Panc1 (cell line): ENCODE measurements around the gene FBXL19. TPM values are rescaled to one million over a fixed set of nuclear protein-coding genes. Genes with fewer than 3 reads are reported as not detected.

Experiments
- ATAC-seq: fragments of 200-7000 bp; cut with Tn5 transposase; 2 replicates; pipeline ENCODE4 v1.9.1; 2020; ENCODE audit warnings: mild to moderate bottlenecking, moderate library complexity
- BruUV-seq: library from RNA; stranded (reverse); fragments of 400-500 nt; replicated peaks from 2 replicates; lab custom pipeline; 2021; lab: Mats Ljungman, UMichigan
- CTCF ChIA-PET: fragments of 300-600 bp; sonication (Branson Sonifier 250); formaldehyde crosslinking; loops from one replicate; lab custom pipeline; 2022; ENCODE audit warnings: antibody characterized with exemption; lab: Charles Lee
- POLR2A ChIA-PET: fragments of 300-600 bp; sonication (Branson Sonifier 250); formaldehyde crosslinking; loops from one replicate; lab custom pipeline; 2022; ENCODE audit warnings: antibody characterized with exemption; lab: Charles Lee
- DNase-seq: peaks from one replicate; pipeline ENCODE4 v3.0.0-alpha.2; 2010; ENCODE audit warnings: low read depth, low spot score
- H3K27ac ChIP-seq: 2 replicates; pipeline ENCODE4 v1.5.1; 2011; ENCODE audit warnings: mild to moderate bottlenecking, low read length, inconsistent platforms
- H3K27me3 ChIP-seq: fragments of 200-500 bp; sonication (Bioruptor generic); 2 replicates; pipeline ENCODE4 v1.6.0; 2014; ENCODE audit warnings: low read length, inconsistent platforms; ENCODE audit not compliant: control insufficient read depth, insufficient read depth
- H3K36me3 ChIP-seq: fragments of 200-500 bp; sonication (Bioruptor generic); 2 replicates; pipeline ENCODE4 v1.5.1; 2014; ENCODE audit warnings: inconsistent platforms, mild to moderate bottlenecking, low read length, moderate library complexity; ENCODE audit not compliant: control insufficient read depth, insufficient read depth
- H3K4me1 ChIP-seq: 2 replicates; pipeline ENCODE4 v1.5.1; 2011; ENCODE audit warnings: inconsistent platforms, mild to moderate bottlenecking, low read length, moderate library complexity; ENCODE audit not compliant: control insufficient read depth, insufficient read depth
- H3K4me3 ChIP-seq, 2 experiments: 2 replicates each; pipeline ENCODE4 v1.5.1; 2011 to 2012; ENCODE audit warnings: low read depth in 2 of 2, low read length in 2 of 2, mild to moderate bottlenecking in 2 of 2, inconsistent platforms in 1 of 2, moderate library complexity in 1 of 2
- H3K9me3 ChIP-seq: fragments of 200-500 bp; sonication (Bioruptor generic); 2 replicates; pipeline ENCODE4 v1.5.1; 2014; ENCODE audit warnings: low read depth, mild to moderate bottlenecking, inconsistent platforms, low read length, moderate library complexity; ENCODE audit not compliant: control insufficient read depth, insufficient read depth
- CTCF ChIP-seq: fragments of 450-650 bp; IDR thresholded peaks from 2 replicates; pipeline ENCODE4 v1.5.1; 2017; ENCODE audit warnings: mild to moderate bottlenecking
- POLR2AphosphoS5 ChIP-seq: IDR thresholded peaks from 2 replicates; pipeline ENCODE4 v1.6.1; 2012; ENCODE audit warnings: mild to moderate bottlenecking, low read depth, low read length, moderate library complexity
- SIN3A ChIP-seq: IDR thresholded peaks from 2 replicates; pipeline ENCODE4 v1.6.1; 2012; ENCODE audit warnings: low read depth, mild to moderate bottlenecking, low read length, moderate library complexity, borderline replicate concordance; ENCODE audit not compliant: insufficient read depth
- TCF7L2 ChIP-seq: IDR thresholded peaks from 2 replicates; pipeline ENCODE4 v1.6.1; 2011; ENCODE audit warnings: mild to moderate bottlenecking, low read depth, low read length, inconsistent platforms
- in situ Hi-C: cut with HindIII; loops from 2 replicates; pipeline ENCODE4 v1.10.0; 2016; ENCODE audit warnings: low sequenced_read_pairs, low pct_unique_long_range_greater_than_20kb
- intact Hi-C: fragments of 100-400 bp; cut with micrococcal nuclease; formaldehyde crosslinking; loops from one replicate; pipeline ENCODE4 v1.10.0; 2022; ENCODE audit not compliant: unreplicated experiment
- total RNA-seq: library from RNA; stranded (reverse); gene quantifications from one replicate; pipeline ENCODE4 v1.2.1, GENCODE V29; 2021; ENCODE audit not compliant: unreplicated experiment
- TF ChIP-seq, protein P1 (sequence below), 2 experiments: IDR thresholded peaks; 2 replicates each; pipeline ENCODE4 v1.6.1; 2011 to 2012; ENCODE audit warnings: low read depth in 2 of 2, control low read depth in 1 of 2, low read length in 1 of 2, mild to moderate bottlenecking in 1 of 2, moderate library complexity in 1 of 2; ENCODE audit not compliant: insufficient read depth in 1 of 2

FBXL19 gene
- total RNA-seq, 1 experiment from 2014 or later, result 52.3 TPM

DNA sequence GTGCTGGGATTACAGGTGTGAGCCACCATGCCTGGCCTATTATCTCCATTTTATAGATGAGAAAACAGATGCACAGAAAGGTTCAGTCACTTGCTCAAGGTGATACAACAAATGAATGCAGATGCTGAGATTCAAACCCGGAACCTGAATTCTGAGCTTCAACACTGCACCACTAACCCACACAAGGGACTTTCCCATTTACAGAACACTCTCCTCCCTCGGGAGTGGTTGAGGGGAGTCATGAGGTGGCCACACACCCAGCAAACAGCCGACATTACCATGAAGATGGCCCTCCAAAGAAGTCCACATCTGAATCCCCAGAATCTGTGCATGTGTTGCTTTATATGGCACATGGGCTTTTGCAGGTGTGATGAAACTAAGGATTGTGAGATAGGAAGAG lies 38.6 kb upstream of the FBXL19 start:
- Histone ChIP-seq H3K9me3 (no peaks in the 10 kb centered on the region), H3K36me3 (no peaks in the 10 kb centered on the region), H3K27me3 (no peaks in the 10 kb centered on the region), H3K4me3 (no peak overlapping the region), H3K27ac (no peak overlapping the region), H3K4me1 (no peaks in the 10 kb centered on the region)
- TF ChIP-seq, protein P1, sequence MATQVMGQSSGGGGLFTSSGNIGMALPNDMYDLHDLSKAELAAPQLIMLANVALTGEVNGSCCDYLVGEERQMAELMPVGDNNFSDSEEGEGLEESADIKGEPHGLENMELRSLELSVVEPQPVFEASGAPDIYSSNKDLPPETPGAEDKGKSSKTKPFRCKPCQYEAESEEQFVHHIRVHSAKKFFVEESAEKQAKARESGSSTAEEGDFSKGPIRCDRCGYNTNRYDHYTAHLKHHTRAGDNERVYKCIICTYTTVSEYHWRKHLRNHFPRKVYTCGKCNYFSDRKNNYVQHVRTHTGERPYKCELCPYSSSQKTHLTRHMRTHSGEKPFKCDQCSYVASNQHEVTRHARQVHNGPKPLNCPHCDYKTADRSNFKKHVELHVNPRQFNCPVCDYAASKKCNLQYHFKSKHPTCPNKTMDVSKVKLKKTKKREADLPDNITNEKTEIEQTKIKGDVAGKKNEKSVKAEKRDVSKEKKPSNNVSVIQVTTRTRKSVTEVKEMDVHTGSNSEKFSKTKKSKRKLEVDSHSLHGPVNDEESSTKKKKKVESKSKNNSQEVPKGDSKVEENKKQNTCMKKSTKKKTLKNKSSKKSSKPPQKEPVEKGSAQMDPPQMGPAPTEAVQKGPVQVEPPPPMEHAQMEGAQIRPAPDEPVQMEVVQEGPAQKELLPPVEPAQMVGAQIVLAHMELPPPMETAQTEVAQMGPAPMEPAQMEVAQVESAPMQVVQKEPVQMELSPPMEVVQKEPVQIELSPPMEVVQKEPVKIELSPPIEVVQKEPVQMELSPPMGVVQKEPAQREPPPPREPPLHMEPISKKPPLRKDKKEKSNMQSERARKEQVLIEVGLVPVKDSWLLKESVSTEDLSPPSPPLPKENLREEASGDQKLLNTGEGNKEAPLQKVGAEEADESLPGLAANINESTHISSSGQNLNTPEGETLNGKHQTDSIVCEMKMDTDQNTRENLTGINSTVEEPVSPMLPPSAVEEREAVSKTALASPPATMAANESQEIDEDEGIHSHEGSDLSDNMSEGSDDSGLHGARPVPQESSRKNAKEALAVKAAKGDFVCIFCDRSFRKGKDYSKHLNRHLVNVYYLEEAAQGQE (IDR thresholded peaks at IDR 0.05; ENCODE audit: insufficient read depth in 1 of 2, low read depth in 2 of 2, low read length in 1 of 2), result no peak
- no peak for TF ChIP-seq TCF7L2
- TF ChIP-seq SIN3A, result no peak
- TF ChIP-seq CTCF, result no peak
- no peak for TF ChIP-seq POLR2AphosphoS5
- no TSS peak for BruUV-seq
- CTCF ChIA-PET, result no interaction called here
- POLR2A ChIA-PET, result no interaction called here
- in situ Hi-C loops (no loop called here), intact Hi-C loops (no loop called here)
- ATAC-seq (no peak), DNase-seq (no peak)

- CTCF ChIA-PET, result interaction anchor here (0.6 kb wide), 1 partner anchor 12 kb away, joined by 4 read pairs; no protein-coding TSS in a partner anchor
- POLR2A ChIA-PET, result no interaction called here
- BruUV-seq, result no TSS peak
- ATAC-seq (no peak), DNase-seq (no peak)
- intact Hi-C loops (no loop called here), in situ Hi-C loops (no loop called here)
- no peaks in the 10 kb centered on the region for H3K4me1 ChIP-seq
- H3K27me3 ChIP-seq, result no peaks in the 10 kb centered on the region
- no peak for TF ChIP-seq POLR2AphosphoS5
- TF ChIP-seq TCF7L2, result no peak
- TF ChIP-seq CTCF, result no peak
- no peaks in the 10 kb centered on the region for H3K9me3 ChIP-seq
- no peak overlapping the region for H3K4me3 ChIP-seq
- no peak overlapping the region for H3K27ac ChIP-seq
- no peaks in the 10 kb centered on the region for H3K36me3 ChIP-seq
Measured at GRCh38 chr16:30885196-30885595, 38.2 kb upstream of the FBXL19 start.
